ENCODE measurements around the gene ATP2B2.

GRCh38 chr3:10308678-10309077, 196.7 kb downstream of the ATP2B2 start:
- no peak for TF ChIP-seq CTCF (IDR thresholded peaks at IDR 0.05 in 4 of 5, conservative IDR thresholded peaks at IDR 0.05 in 1 of 5)
- no peak for TF ChIP-seq POLR2A (IDR thresholded peaks at IDR 0.05)
